HFF-Myc (cell line): ENCODE data around the gene ALDH1L1.

Experiments used
- DNase-seq: peaks from one replicate; pipeline ENCODE4 v3.0.0-alpha.2; 2011; ENCODE audit warnings: low read depth; ENCODE audit errors: extremely low read depth
- H3K4me3 ChIP-seq: replicated peaks from 2 replicates; pipeline ENCODE4 v1.5.1; 2011; ENCODE audit warnings: low read depth, mild to moderate bottlenecking, control low read depth, low read length
- TF ChIP-seq, protein P1 (sequence below): IDR thresholded peaks from 2 replicates; pipeline ENCODE4 v1.5.1; 2012; ENCODE audit warnings: mild to moderate bottlenecking, low read depth, low read length, control low read depth; ENCODE audit errors: missing control alignments

ALDH1L1 gene

DNA sequence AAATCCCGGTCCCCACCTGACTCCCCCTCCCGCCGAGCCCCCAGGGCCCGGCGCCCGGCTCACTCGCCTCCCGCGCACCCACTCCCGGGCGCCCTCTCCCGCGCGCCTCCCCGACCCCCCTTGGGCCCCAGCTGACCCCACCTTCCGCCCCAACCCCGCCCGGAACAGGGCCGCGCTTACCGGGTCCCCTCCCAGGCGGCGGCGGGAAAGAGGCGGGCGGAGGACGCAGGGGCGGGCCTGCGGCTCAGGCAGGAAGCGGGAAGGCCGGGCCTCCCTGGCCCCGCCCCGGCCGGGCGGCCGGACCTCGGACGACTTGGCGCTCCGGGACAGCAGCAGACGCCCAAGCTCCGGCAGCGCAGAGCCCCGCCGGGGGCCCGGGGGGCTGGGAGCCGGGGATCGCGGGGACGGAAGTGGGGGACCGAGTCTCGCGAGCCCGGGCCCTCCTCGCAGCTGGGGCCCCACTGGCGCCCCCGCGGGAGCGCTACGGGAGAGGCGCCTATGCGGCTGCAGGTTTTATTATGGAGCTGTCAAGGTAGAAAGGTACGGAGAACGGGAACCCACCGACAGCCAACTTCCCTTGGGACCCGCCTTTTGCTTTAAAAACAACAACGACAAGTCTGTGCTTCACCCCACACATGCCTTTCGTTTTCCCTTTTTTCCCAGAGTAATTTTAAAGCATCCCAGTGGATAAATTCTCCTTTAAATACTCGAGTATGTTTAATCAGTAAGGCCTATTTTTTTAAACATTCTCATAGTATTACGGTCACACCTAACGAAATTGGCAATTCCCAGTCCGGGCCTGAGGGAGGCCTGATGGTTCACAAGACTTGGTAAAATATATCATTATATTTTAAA, 96.2 kb downstream of the ALDH1L1 start, which contains the start of gene SLC41A3:
SLC41A3 (minus strand) TSS at position 212 of the 855 bp plus-strand sequence. CDS start 15,905 bp downstream, outside the sequence.
- peak within 1 kb of the TSS; percentile 62 for H3K4me3 ChIP-seq
- TF ChIP-seq, protein P1, sequence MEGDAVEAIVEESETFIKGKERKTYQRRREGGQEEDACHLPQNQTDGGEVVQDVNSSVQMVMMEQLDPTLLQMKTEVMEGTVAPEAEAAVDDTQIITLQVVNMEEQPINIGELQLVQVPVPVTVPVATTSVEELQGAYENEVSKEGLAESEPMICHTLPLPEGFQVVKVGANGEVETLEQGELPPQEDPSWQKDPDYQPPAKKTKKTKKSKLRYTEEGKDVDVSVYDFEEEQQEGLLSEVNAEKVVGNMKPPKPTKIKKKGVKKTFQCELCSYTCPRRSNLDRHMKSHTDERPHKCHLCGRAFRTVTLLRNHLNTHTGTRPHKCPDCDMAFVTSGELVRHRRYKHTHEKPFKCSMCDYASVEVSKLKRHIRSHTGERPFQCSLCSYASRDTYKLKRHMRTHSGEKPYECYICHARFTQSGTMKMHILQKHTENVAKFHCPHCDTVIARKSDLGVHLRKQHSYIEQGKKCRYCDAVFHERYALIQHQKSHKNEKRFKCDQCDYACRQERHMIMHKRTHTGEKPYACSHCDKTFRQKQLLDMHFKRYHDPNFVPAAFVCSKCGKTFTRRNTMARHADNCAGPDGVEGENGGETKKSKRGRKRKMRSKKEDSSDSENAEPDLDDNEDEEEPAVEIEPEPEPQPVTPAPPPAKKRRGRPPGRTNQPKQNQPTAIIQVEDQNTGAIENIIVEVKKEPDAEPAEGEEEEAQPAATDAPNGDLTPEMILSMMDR, result peak; percentile 31
- DNase-seq, result peak; percentile 30

DNA sequence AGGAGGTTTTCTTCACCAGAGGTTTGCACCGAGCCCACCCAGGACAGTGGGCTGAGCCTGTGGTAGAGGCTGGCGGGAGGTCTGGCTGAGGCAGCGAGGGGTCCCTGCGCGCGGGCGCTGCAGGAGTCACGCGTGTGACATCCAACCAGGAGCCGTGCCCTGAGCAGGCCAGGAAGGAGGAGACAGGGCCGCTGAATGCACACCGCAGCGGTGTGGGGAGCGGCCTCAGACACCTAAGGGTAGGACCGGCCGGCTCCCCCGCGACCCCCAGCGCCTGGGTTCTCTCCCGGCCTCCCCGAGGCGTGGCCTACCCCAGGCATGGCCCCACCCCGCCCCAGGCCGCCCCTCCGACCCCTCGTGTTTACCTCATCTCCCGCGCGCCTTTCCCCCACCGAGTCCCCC, 96.9 kb downstream of the ALDH1L1 start:
- no peak for DNase-seq
- TF ChIP-seq, protein P1, result no peak
- H3K4me3 ChIP-seq, result peak overlapping the region; percentile 62

- TF ChIP-seq, protein P1, result no peak
- peak overlapping the region; percentile 62 for H3K4me3 ChIP-seq
Observed at GRCh38 chr3:126083138-126083445, 97.3 kb downstream of the ALDH1L1 start.

DNA sequence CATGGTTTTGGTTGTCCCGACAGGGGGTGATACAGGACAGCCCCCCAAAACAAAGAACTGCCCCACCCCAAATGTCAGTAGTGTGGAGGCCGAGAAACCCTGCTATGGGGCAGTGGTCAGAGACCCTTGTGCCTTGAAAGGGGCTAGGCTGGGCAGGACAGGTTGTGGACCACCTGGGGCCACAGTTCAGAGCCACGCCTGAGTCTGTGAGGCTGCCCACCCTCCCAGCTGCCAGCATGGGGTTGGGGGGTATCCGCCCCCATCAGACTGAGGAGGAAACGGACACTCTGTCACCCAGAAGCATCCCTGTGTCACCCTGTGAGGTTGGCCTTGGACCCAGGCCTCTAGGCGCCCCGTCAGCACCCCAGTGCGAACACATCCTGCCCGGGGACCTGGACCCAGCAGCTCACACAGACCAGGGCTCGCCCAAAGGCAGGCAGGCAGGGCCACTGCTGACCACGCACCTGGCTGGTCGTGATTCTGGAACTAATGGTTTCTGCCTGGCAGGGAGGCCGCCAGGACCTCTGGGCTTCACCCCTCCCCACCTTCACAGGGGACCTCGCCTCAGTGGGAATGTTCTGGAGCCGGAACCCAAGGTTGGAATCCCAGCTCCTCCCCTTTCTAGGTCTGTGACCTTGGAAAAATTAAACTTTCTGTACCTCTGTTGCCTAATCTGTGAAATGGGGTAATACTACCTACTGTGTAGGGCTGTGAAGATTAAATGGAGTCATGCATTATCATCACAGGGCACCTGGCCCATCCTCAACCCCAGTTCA, 97.8 kb downstream of the ALDH1L1 start:
- TF ChIP-seq, protein P1, result no peak
- peak overlapping the region; percentile 62 for H3K4me3 ChIP-seq
- no peak for DNase-seq

More at GRCh38 chr3:126083138-126083445, 97.3 kb downstream of the ALDH1L1 start:
- DNase-seq, result no peak

DNA sequence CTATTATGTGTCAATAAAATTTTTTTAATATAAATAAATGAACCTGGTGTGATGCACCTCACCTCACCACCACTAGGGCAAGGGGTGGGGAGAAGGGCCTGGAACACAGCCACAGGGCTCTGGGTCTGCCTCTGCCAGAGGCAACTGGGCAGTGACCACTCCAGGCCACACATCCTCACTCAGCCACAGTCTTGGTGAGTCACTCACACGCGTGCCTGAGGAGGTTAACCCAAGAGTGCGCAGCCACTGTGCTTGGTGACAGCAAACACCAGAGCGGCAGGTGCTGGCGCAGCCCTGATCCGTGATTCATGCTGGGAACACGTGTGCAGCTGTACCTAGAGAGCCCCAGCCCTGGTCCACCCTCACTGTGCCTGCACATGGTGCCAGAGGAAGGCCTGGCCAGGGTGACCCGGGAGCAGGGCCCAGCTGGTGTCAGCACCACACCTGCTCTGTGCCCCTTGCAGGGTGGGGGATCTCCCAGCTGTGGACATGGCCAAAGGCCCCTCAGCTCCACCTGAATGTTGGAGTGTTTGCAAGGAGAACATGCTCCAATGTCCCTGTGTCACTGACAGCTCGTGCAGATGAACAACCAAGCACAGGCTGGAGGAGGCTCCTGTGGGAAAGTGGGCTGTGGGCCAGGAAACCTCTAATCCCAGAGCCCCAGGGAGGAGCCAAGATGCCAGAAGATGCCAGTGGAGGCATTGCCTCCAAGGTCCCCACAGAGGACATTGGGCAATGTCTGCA, 98.6 kb downstream of the ALDH1L1 start:
- TF ChIP-seq, protein P1, result peak; percentile 24
- no peak for DNase-seq
- H3K4me3 ChIP-seq, result no peak overlapping the region

- TF ChIP-seq, protein P1, result no peak
- H3K4me3 ChIP-seq, result no peak overlapping the region
- DNase-seq, result no peak
Observed at GRCh38 chr3:126080970-126081369, 99.4 kb downstream of the ALDH1L1 start.
